ENCODE results near the gene KY.
"Not testable (repeated sequence)": the region's sequence is repeated elsewhere in the genome, so short reads cannot be mapped to it uniquely, and the experiment has no call there.

KY gene

GRCh38 chr3:134607054-134608022, 43.5 kb downstream of the KY start:
- no peak overlapping the region for H3K4me3 ChIP-seq (ENCODE audit: low read length)
- no peak for DNase-seq (ENCODE audit: low read depth, low spot score)

GRCh38 chr3:134606033-134607025, 44.5 kb downstream of the KY start:
- DNase-seq (ENCODE audit: low read depth, low spot score) = no peak
- H3K4me3 ChIP-seq (ENCODE audit: low read length) = no peak overlapping the region

- H3K4me3 ChIP-seq (ENCODE audit: low read length) = no peak overlapping the region
- no peak for DNase-seq (ENCODE audit: low read depth, low spot score)
These were observed 45.3 kb downstream of the KY start for GRCh38 chr3:134605556-134605955.

GRCh38 chr3:134603956-134604355, 46.9 kb downstream of the KY start:
- no peak for DNase-seq (ENCODE audit: low read depth, low spot score)
- H3K4me3 ChIP-seq (ENCODE audit: low read length) = no peak overlapping the region

- no peak for DNase-seq (ENCODE audit: low read depth, low spot score)
- H3K4me3 ChIP-seq (ENCODE audit: low read length) = no peak overlapping the region
These were observed 47.3 kb downstream of the KY start for GRCh38 chr3:134603480-134603879.

- DNase-seq (ENCODE audit: low read depth, low spot score) = no peak
- no peak overlapping the region for H3K4me3 ChIP-seq (ENCODE audit: low read length)
These were observed 48.4 kb downstream of the KY start for GRCh38 chr3:134602440-134602814.

GRCh38 chr3:134601539-134602439, 49.0 kb downstream of the KY start:
- DNase-seq (ENCODE audit: low read depth, low spot score) = no peak
- H3K4me3 ChIP-seq (ENCODE audit: low read length) = no peak overlapping the region

GRCh38 chr3:134600685-134601463, 49.9 kb downstream of the KY start:
- H3K4me3 ChIP-seq (ENCODE audit: low read length) = no peak overlapping the region

GRCh38 chr3:134600206-134600605, 50.6 kb downstream of the KY start:
- no peak overlapping the region for H3K4me3 ChIP-seq (ENCODE audit: low read length)
- DNase-seq (ENCODE audit: low read depth, low spot score) = no peak

More at GRCh38 chr3:134600685-134601463, 49.9 kb downstream of the KY start:
- peak; percentile 29 for DNase-seq (ENCODE audit: low read depth, low spot score)

- no peak overlapping the region for H3K4me3 ChIP-seq (ENCODE audit: low read length)
- no peak for DNase-seq (ENCODE audit: low read depth, low spot score)
These were observed 51.9 kb downstream of the KY start for GRCh38 chr3:134598763-134599545.

- DNase-seq (ENCODE audit: low read depth, low spot score) = no peak
- H3K4me3 ChIP-seq (ENCODE audit: low read length) = no peak overlapping the region
These were observed 53.3 kb downstream of the KY start for GRCh38 chr3:134597390-134597970.

- DNase-seq (ENCODE audit: low read depth, low spot score); H3K4me3 ChIP-seq (ENCODE audit: low read length): not testable (repeated sequence)
These were observed 55.8 kb downstream of the KY start for GRCh38 chr3:134594986-134595385.

GRCh38 chr3:134594331-134594741, 56.5 kb downstream of the KY start:
- H3K4me3 ChIP-seq (ENCODE audit: low read length) = no peak overlapping the region
- no peak for DNase-seq (ENCODE audit: low read depth, low spot score)

GRCh38 chr3:134592806-134593205, 58.0 kb downstream of the KY start:
- no peak for DNase-seq (ENCODE audit: low read depth, low spot score)
- no peak overlapping the region for H3K4me3 ChIP-seq (ENCODE audit: low read length)

- H3K4me3 ChIP-seq (ENCODE audit: low read length) = no peak overlapping the region
- no peak for DNase-seq (ENCODE audit: low read depth, low spot score)
These were observed 60.1 kb downstream of the KY start for GRCh38 chr3:134590766-134591165.

GRCh38 chr3:134579141-134579665, 71.6 kb downstream of the KY start:
- DNase-seq (ENCODE audit: low read depth, low spot score) = peak; percentile 64
- no peak overlapping the region for H3K4me3 ChIP-seq (ENCODE audit: low read length)

GRCh38 chr3:134576831-134577230, 74.0 kb downstream of the KY start:
- no peak for DNase-seq (ENCODE audit: low read depth, low spot score)
- H3K4me3 ChIP-seq (ENCODE audit: low read length) = no peak overlapping the region
